Endothelial cell of coronary artery (primary cell): ENCODE measurements around the gene OLFM4. TPM values are rescaled to one million over a fixed set of nuclear protein-coding genes. Genes with fewer than 3 reads are reported as not detected.

Experiments used
- total RNA-seq: library from RNA; depleted of rRNA; stranded (reverse); fragments of >200 nt; gene quantifications from 2 replicates; pipeline ENCODE4 v1.2.3, GENCODE V29; 2014

OLFM4 gene
- not detected in 2 replicates for total RNA-seq

GRCh38 chr13:53028637-53029203 lies at the start of gene OLFM4:
OLFM4 (plus strand) TSS chr13:53028813; CDS start chr13:53028837, 24 bp downstream.

Other genes starting within 250 kb of the OLFM4 start
- not detected in 2 replicates for gene PCDH8, start 180.2 kb upstream of the OLFM4 start, total RNA-seq